H9 (cell line): Measurements from ENCODE around the gene KDM4C. TPM values are rescaled to one million over a fixed set of nuclear protein-coding genes. Genes with fewer than 3 reads are reported as not detected.

ENCODE experiments used
- DNase-seq: peaks from one replicate; pipeline ENCODE4 v3.0.0-alpha.2; 2017
- H2AFZ ChIP-seq: one replicate; pipeline ENCODE4 v1.6.1; 2013; ENCODE audit warnings: mild to moderate bottlenecking, low read length, control low read depth, moderate library complexity
- H2AK5ac ChIP-seq: 2 replicates; pipeline ENCODE4 v1.6.1; 2013; ENCODE audit warnings: low read length, control low read depth, mixed read lengths; ENCODE audit not compliant: insufficient read length
- H2BK120ac ChIP-seq: one replicate; pipeline ENCODE4 v1.6.1; 2013; ENCODE audit warnings: low read depth, mild to moderate bottlenecking, low read length, control low read depth, inconsistent platforms; ENCODE audit not compliant: poor library complexity, severe bottlenecking
- H2BK12ac ChIP-seq: 2 replicates; pipeline ENCODE4 v1.6.1; 2013; ENCODE audit warnings: low read length, control low read depth, mixed read lengths, low read depth; ENCODE audit not compliant: insufficient read length
- H2BK15ac ChIP-seq: 2 replicates; pipeline ENCODE4 v1.6.1; 2013; ENCODE audit warnings: low read depth, low read length, control low read depth
- H2BK20ac ChIP-seq: one replicate; pipeline ENCODE4 v1.6.1; 2013; ENCODE audit warnings: low read depth, mild to moderate bottlenecking, low read length, control low read depth, inconsistent platforms; ENCODE audit not compliant: poor library complexity, severe bottlenecking
- H2BK5ac ChIP-seq: 2 replicates; pipeline ENCODE4 v1.6.1; 2013; ENCODE audit warnings: low read length, control low read depth, mixed read lengths; ENCODE audit not compliant: insufficient read length
- H3K14ac ChIP-seq: 2 replicates; pipeline ENCODE4 v1.6.1; 2013; ENCODE audit warnings: low read length, control low read depth; ENCODE audit not compliant: insufficient read depth
- H3K18ac ChIP-seq: 2 replicates; pipeline ENCODE4 v1.6.1; 2013; ENCODE audit warnings: low read depth, mild to moderate bottlenecking, mixed read lengths, low read length, control low read depth; ENCODE audit not compliant: insufficient read length
- H3K23ac ChIP-seq: 2 replicates; pipeline ENCODE4 v1.6.1; 2013; ENCODE audit warnings: low read length, control low read depth, mixed read lengths, low read depth; ENCODE audit not compliant: insufficient read length
- H3K23me2 ChIP-seq: 2 replicates; pipeline ENCODE4 v1.6.1; 2013; ENCODE audit warnings: low read depth, mild to moderate bottlenecking, mixed read lengths, low read length, control low read depth; ENCODE audit not compliant: insufficient read length, poor library complexity, severe bottlenecking
- H3K27ac ChIP-seq: 2 replicates; pipeline ENCODE4 v1.5.1; 2013; ENCODE audit warnings: low read length, control low read depth, mixed read lengths, low read depth; ENCODE audit not compliant: insufficient read length
- H3K27me3 ChIP-seq: 2 replicates; pipeline ENCODE4 v1.6.1; 2013; ENCODE audit warnings: low read length, control low read depth, inconsistent platforms; ENCODE audit not compliant: insufficient read depth
- H3K4ac ChIP-seq: 2 replicates; pipeline ENCODE4 v1.6.1; 2013; ENCODE audit warnings: low read depth, mild to moderate bottlenecking, control low read depth, inconsistent platforms, low read length, moderate library complexity
- H3K4me1 ChIP-seq: 2 replicates; pipeline ENCODE4 v1.6.1; 2013; ENCODE audit warnings: low read length, control low read depth, inconsistent platforms; ENCODE audit not compliant: insufficient read depth
- H3K4me2 ChIP-seq: 2 replicates; pipeline ENCODE4 v1.6.1; 2013; ENCODE audit warnings: low read length, control low read depth, mixed read lengths; ENCODE audit not compliant: insufficient read length, insufficient read depth
- H3K56ac ChIP-seq: 2 replicates; pipeline ENCODE4 v1.6.1; 2013; ENCODE audit warnings: low read depth, mild to moderate bottlenecking, mixed read lengths, low read length, control low read depth; ENCODE audit not compliant: insufficient read length
- H3K79me1 ChIP-seq: 2 replicates; pipeline ENCODE4 v1.6.1; 2013; ENCODE audit warnings: low read depth, mild to moderate bottlenecking, moderate library complexity, low read length, control low read depth, inconsistent platforms; ENCODE audit not compliant: insufficient read depth, poor library complexity, severe bottlenecking
- H3K79me2 ChIP-seq: 2 replicates; pipeline ENCODE4 v1.6.1; 2013; ENCODE audit warnings: low read length, control low read depth, inconsistent platforms; ENCODE audit not compliant: insufficient read depth
- H3K9ac ChIP-seq: 2 replicates; pipeline ENCODE4 v1.6.1; 2013; ENCODE audit warnings: low read length, control low read depth, mixed read lengths; ENCODE audit not compliant: insufficient read length; ENCODE audit errors: extremely low read depth
- H3K9me3 ChIP-seq: one replicate; pipeline ENCODE4 v1.6.1; 2013; ENCODE audit warnings: low read depth, low read length, inconsistent platforms; ENCODE audit not compliant: control insufficient read depth
- H3T11ph ChIP-seq: one replicate; pipeline ENCODE4 v1.6.1; 2013; ENCODE audit warnings: mild to moderate bottlenecking, low read length, control low read depth, inconsistent platforms
- H4K20me1 ChIP-seq: one replicate; pipeline ENCODE4 v1.6.1; 2013; ENCODE audit not compliant: control insufficient read depth, insufficient read length, insufficient read depth
- H4K5ac ChIP-seq: 2 replicates; pipeline ENCODE4 v1.6.1; 2013; ENCODE audit warnings: low read depth, mild to moderate bottlenecking, mixed read lengths, low read length, control low read depth; ENCODE audit not compliant: insufficient read length
- H4K8ac ChIP-seq: replicated peaks from 2 replicates; pipeline ENCODE4 v1.6.1; 2013; ENCODE audit warnings: low read length, control low read depth, mixed read lengths, low read depth; ENCODE audit not compliant: insufficient read length
- H4K91ac ChIP-seq: 2 replicates; pipeline ENCODE4 v1.6.1; 2013; ENCODE audit warnings: low read depth, mild to moderate bottlenecking, moderate library complexity, mixed read lengths, low read length, control low read depth; ENCODE audit not compliant: insufficient read length
- H3K27ac Mint-ChIP-seq, 3 experiments: 2 replicates in 2 of 3; 3 replicates in 1 of 3; pipeline ENCODE4 v1.8.0; 2020 to 2021; ENCODE audit warnings: mixed read lengths in 3 of 3, mild to moderate bottlenecking in 1 of 3, moderate library complexity in 1 of 3
- H3K27me3 Mint-ChIP-seq: 2 replicates; pipeline ENCODE4 v1.8.0; 2021; ENCODE audit warnings: low read depth, mild to moderate bottlenecking, moderate library complexity, mixed read lengths
- H3K36me3 Mint-ChIP-seq, 3 experiments: 2 replicates in 2 of 3; 3 replicates in 1 of 3; pipeline ENCODE4 v1.8.0; 2020 to 2021; ENCODE audit warnings: low read depth in 3 of 3, mixed read lengths in 3 of 3; ENCODE audit not compliant: insufficient read depth in 1 of 3
- H3K4me1 Mint-ChIP-seq, 2 experiments: 2 replicates each; pipeline ENCODE4 v1.8.0; 2020; ENCODE audit warnings: mixed read lengths in 2 of 2
- H3K4me3 Mint-ChIP-seq, 2 experiments: 2 replicates in 1 of 2; 3 replicates in 1 of 2; pipeline ENCODE4 v1.8.0; 2020 to 2021; ENCODE audit warnings: mild to moderate bottlenecking in 2 of 2, mixed read lengths in 2 of 2, moderate library complexity in 1 of 2
- H3K9me3 Mint-ChIP-seq, 2 experiments: 2 replicates in 1 of 2; 3 replicates in 1 of 2; pipeline ENCODE4 v1.8.0; 2020; ENCODE audit warnings: mild to moderate bottlenecking in 2 of 2, mixed read lengths in 2 of 2, moderate library complexity in 1 of 2
- CTCF ChIP-seq: fragments of 200-600 bp; sonication (generic); conservative IDR thresholded peaks from 3 replicates; pipeline ENCODE4 v1.8.0; 2021; ENCODE audit warnings: antibody characterized with exemption, mild to moderate bottlenecking
- WGBS: extraction: QIAGEN DNeasy Blood & Tissue Kit; methylation state at CpG from one replicate; pipeline ENCODE4 v1.1.7; 2013; ENCODE audit warnings: missing lambda C conversion rate, low lambda C conversion rate, mixed read lengths; ENCODE audit not compliant: insufficient read length; ENCODE audit errors: extremely low coverage; 5-methylcytosine and 5-hydroxymethylcytosine counted together
- total RNA-seq: library from RNA; stranded (reverse); gene quantifications from 2 replicates; pipeline ENCODE4 v1.2.1, GENCODE V29; 2021

KDM4C gene
- total RNA-seq, 1 experiment from 2014 or later = 24.0 TPM

- no peak overlapping the region for H3K4me2 ChIP-seq
- no peak overlapping the region for H3K18ac ChIP-seq
- no peak overlapping the region for H3K27ac Mint-ChIP-seq
- no peak overlapping the region for H2BK12ac ChIP-seq
- H3K9ac ChIP-seq = no peak overlapping the region
- no peak overlapping the region for H4K91ac ChIP-seq
- H2BK5ac ChIP-seq = no peak overlapping the region
- H3K56ac ChIP-seq = no peak overlapping the region
- no peak for TF ChIP-seq CTCF
- H2AK5ac ChIP-seq = no peak overlapping the region
- H3K9me3 ChIP-seq = no peaks in the 10 kb centered on the region
- H3K27me3 Mint-ChIP-seq = no peaks in the 10 kb centered on the region
- H2BK120ac ChIP-seq = no peak overlapping the region
- H3K9me3 Mint-ChIP-seq = no peaks in the 10 kb centered on the region
- H3K4ac ChIP-seq = no peak overlapping the region
- H3K4me1 ChIP-seq = no peaks in the 10 kb centered on the region
- no peaks in the 10 kb centered on the region for H3K27me3 ChIP-seq
- peaks cover 0 to 7% of the 10 kb centered on the region in 2 experiments; a peak in 2 of 4 replicates for H3K4me1 Mint-ChIP-seq
- H3K27ac ChIP-seq = no peak overlapping the region
- no peak overlapping the region for H3K4me3 Mint-ChIP-seq
- H4K20me1 ChIP-seq = no peaks in the 10 kb centered on the region
- H3K14ac ChIP-seq = no peak overlapping the region
- no peak overlapping the region for H2BK15ac ChIP-seq
- no CpG with 5 or more reads among the region's 2 CpGs for WGBS
- H3K23me2 ChIP-seq = no peaks in the 10 kb centered on the region
- H3K79me1 ChIP-seq = no peaks in the 10 kb centered on the region
- no peak overlapping the region for H4K5ac ChIP-seq
- no peak overlapping the region for H4K8ac ChIP-seq
- H3K23ac ChIP-seq = no peak overlapping the region
- no peaks in the 10 kb centered on the region; a peak in 1 of 7 replicates for H3K36me3 Mint-ChIP-seq
- no peaks in the 10 kb centered on the region for H3K79me2 ChIP-seq
- no peak for DNase-seq
- no peak overlapping the region for H2AFZ ChIP-seq
- no peak overlapping the region for H2BK20ac ChIP-seq
- H3T11ph ChIP-seq = no peak overlapping the region
Observed at GRCh38 chr9:7073706-7074105, 315.9 kb downstream of the KDM4C start.
